ENCODE data around the gene TMPRSS9.

DNA sequence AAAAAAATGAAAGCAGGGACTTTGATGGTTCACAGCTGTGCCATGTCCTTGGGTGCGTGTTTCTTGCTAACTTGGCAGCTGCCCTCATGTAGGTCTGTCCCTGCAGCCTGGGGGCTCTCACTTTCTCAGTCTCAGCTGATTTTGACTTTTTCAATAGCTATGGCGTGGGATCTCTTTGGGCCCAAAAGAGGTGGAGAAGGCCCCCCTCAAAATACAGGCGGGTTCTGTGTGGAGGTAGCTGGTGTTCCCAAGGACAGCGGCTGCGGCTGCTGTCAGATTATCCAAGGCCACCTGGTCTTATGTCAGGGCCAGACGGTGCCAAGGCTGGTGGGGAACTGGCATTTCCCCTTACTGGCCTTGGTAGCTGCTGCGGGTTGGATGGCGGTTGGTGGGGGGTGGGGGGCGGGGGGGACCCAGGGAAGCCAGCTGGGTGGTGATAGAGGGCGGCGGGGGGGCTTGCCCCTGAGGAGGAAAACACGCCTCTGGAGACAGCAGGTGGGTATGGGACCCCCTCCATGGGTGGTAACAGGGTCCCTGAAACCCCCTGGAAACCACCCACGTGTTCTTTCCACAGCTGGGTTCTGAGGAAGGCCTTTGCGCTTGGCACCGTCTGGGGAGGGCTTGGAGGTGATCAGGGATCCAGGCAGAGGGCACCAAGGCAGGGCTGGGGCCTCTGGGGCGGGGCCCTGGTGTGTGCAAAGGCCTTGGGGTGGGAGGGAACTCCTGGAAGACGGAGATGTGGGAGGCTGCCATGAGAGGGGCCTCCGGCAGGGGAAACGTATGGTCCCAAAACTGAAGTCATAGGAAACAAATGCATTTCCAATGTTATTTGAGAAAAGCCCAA lies 63.2 kb downstream of the TMPRSS9 start:
- TF ChIP-seq, protein P1, sequence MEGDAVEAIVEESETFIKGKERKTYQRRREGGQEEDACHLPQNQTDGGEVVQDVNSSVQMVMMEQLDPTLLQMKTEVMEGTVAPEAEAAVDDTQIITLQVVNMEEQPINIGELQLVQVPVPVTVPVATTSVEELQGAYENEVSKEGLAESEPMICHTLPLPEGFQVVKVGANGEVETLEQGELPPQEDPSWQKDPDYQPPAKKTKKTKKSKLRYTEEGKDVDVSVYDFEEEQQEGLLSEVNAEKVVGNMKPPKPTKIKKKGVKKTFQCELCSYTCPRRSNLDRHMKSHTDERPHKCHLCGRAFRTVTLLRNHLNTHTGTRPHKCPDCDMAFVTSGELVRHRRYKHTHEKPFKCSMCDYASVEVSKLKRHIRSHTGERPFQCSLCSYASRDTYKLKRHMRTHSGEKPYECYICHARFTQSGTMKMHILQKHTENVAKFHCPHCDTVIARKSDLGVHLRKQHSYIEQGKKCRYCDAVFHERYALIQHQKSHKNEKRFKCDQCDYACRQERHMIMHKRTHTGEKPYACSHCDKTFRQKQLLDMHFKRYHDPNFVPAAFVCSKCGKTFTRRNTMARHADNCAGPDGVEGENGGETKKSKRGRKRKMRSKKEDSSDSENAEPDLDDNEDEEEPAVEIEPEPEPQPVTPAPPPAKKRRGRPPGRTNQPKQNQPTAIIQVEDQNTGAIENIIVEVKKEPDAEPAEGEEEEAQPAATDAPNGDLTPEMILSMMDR (IDR thresholded peaks at IDR 0.05) = no peak
- TF ChIP-seq ZFX (IDR thresholded peaks at IDR 0.05; ENCODE audit: borderline replicate concordance) = no peak

Data from 22Rv1 (cell line).